HG03175 (cell line): ENCODE data around the gene ZCCHC24.
"Not testable (repeated sequence)": the region's sequence is repeated elsewhere in the genome, so short reads cannot be mapped to it uniquely, and the experiment has no call there.

ENCODE experiments used
- ATAC-seq: cut with Tn5 transposase; IDR thresholded peaks from one replicate; pipeline ENCODE4 v1.9.1; 2021; ENCODE audit warnings: mild to moderate bottlenecking, moderate library complexity; ENCODE audit not compliant: unreplicated experiment

ZCCHC24 gene

GRCh38 chr10:79333513-79333912, 111.9 kb downstream of the ZCCHC24 start:
- ATAC-seq = no peak

GRCh38 chr10:79332610-79333315, 112.7 kb downstream of the ZCCHC24 start:
- not testable (repeated sequence) for ATAC-seq
